H9 (cell line): ENCODE measurements around the gene SDR9C7. TPM values are rescaled to one million over a fixed set of nuclear protein-coding genes. Genes with fewer than 3 reads are reported as not detected.
"Not testable (repeated sequence)": the region's sequence is repeated elsewhere in the genome, so short reads cannot be mapped to it uniquely, and the experiment has no call there.

Source experiments
- DNase-seq: peaks from one replicate; pipeline ENCODE4 v3.0.0-alpha.2; 2017
- H2AFZ ChIP-seq: one replicate; pipeline ENCODE4 v1.6.1; 2013; ENCODE audit warnings: mild to moderate bottlenecking, low read length, control low read depth, moderate library complexity
- H2AK5ac ChIP-seq: 2 replicates; pipeline ENCODE4 v1.6.1; 2013; ENCODE audit warnings: low read length, control low read depth, mixed read lengths; ENCODE audit not compliant: insufficient read length
- H2BK120ac ChIP-seq: one replicate; pipeline ENCODE4 v1.6.1; 2013; ENCODE audit warnings: low read depth, mild to moderate bottlenecking, low read length, control low read depth, inconsistent platforms; ENCODE audit not compliant: poor library complexity, severe bottlenecking
- H2BK12ac ChIP-seq: 2 replicates; pipeline ENCODE4 v1.6.1; 2013; ENCODE audit warnings: low read length, control low read depth, mixed read lengths, low read depth; ENCODE audit not compliant: insufficient read length
- H2BK15ac ChIP-seq: 2 replicates; pipeline ENCODE4 v1.6.1; 2013; ENCODE audit warnings: low read depth, low read length, control low read depth
- H2BK20ac ChIP-seq: one replicate; pipeline ENCODE4 v1.6.1; 2013; ENCODE audit warnings: low read depth, mild to moderate bottlenecking, low read length, control low read depth, inconsistent platforms; ENCODE audit not compliant: poor library complexity, severe bottlenecking
- H2BK5ac ChIP-seq: 2 replicates; pipeline ENCODE4 v1.6.1; 2013; ENCODE audit warnings: low read length, control low read depth, mixed read lengths; ENCODE audit not compliant: insufficient read length
- H3K14ac ChIP-seq: 2 replicates; pipeline ENCODE4 v1.6.1; 2013; ENCODE audit warnings: low read length, control low read depth; ENCODE audit not compliant: insufficient read depth
- H3K18ac ChIP-seq: 2 replicates; pipeline ENCODE4 v1.6.1; 2013; ENCODE audit warnings: low read depth, mild to moderate bottlenecking, mixed read lengths, low read length, control low read depth; ENCODE audit not compliant: insufficient read length
- H3K23ac ChIP-seq: 2 replicates; pipeline ENCODE4 v1.6.1; 2013; ENCODE audit warnings: low read length, control low read depth, mixed read lengths, low read depth; ENCODE audit not compliant: insufficient read length
- H3K23me2 ChIP-seq: 2 replicates; pipeline ENCODE4 v1.6.1; 2013; ENCODE audit warnings: low read depth, mild to moderate bottlenecking, mixed read lengths, low read length, control low read depth; ENCODE audit not compliant: insufficient read length, poor library complexity, severe bottlenecking
- H3K27ac ChIP-seq: 2 replicates; pipeline ENCODE4 v1.5.1; 2013; ENCODE audit warnings: low read length, control low read depth, mixed read lengths, low read depth; ENCODE audit not compliant: insufficient read length
- H3K27me3 ChIP-seq: 2 replicates; pipeline ENCODE4 v1.6.1; 2013; ENCODE audit warnings: low read length, control low read depth, inconsistent platforms; ENCODE audit not compliant: insufficient read depth
- H3K4ac ChIP-seq: 2 replicates; pipeline ENCODE4 v1.6.1; 2013; ENCODE audit warnings: low read depth, mild to moderate bottlenecking, control low read depth, inconsistent platforms, low read length, moderate library complexity
- H3K4me1 ChIP-seq: 2 replicates; pipeline ENCODE4 v1.6.1; 2013; ENCODE audit warnings: low read length, control low read depth, inconsistent platforms; ENCODE audit not compliant: insufficient read depth
- H3K4me2 ChIP-seq: 2 replicates; pipeline ENCODE4 v1.6.1; 2013; ENCODE audit warnings: low read length, control low read depth, mixed read lengths; ENCODE audit not compliant: insufficient read length, insufficient read depth
- H3K56ac ChIP-seq: 2 replicates; pipeline ENCODE4 v1.6.1; 2013; ENCODE audit warnings: low read depth, mild to moderate bottlenecking, mixed read lengths, low read length, control low read depth; ENCODE audit not compliant: insufficient read length
- H3K79me1 ChIP-seq: 2 replicates; pipeline ENCODE4 v1.6.1; 2013; ENCODE audit warnings: low read depth, mild to moderate bottlenecking, moderate library complexity, low read length, control low read depth, inconsistent platforms; ENCODE audit not compliant: insufficient read depth, poor library complexity, severe bottlenecking
- H3K79me2 ChIP-seq: 2 replicates; pipeline ENCODE4 v1.6.1; 2013; ENCODE audit warnings: low read length, control low read depth, inconsistent platforms; ENCODE audit not compliant: insufficient read depth
- H3K9ac ChIP-seq: 2 replicates; pipeline ENCODE4 v1.6.1; 2013; ENCODE audit warnings: low read length, control low read depth, mixed read lengths; ENCODE audit not compliant: insufficient read length; ENCODE audit errors: extremely low read depth
- H3K9me3 ChIP-seq: one replicate; pipeline ENCODE4 v1.6.1; 2013; ENCODE audit warnings: low read depth, low read length, inconsistent platforms; ENCODE audit not compliant: control insufficient read depth
- H3T11ph ChIP-seq: one replicate; pipeline ENCODE4 v1.6.1; 2013; ENCODE audit warnings: mild to moderate bottlenecking, low read length, control low read depth, inconsistent platforms
- H4K20me1 ChIP-seq: one replicate; pipeline ENCODE4 v1.6.1; 2013; ENCODE audit not compliant: control insufficient read depth, insufficient read length, insufficient read depth
- H4K5ac ChIP-seq: 2 replicates; pipeline ENCODE4 v1.6.1; 2013; ENCODE audit warnings: low read depth, mild to moderate bottlenecking, mixed read lengths, low read length, control low read depth; ENCODE audit not compliant: insufficient read length
- H4K8ac ChIP-seq: replicated peaks from 2 replicates; pipeline ENCODE4 v1.6.1; 2013; ENCODE audit warnings: low read length, control low read depth, mixed read lengths, low read depth; ENCODE audit not compliant: insufficient read length
- H4K91ac ChIP-seq: 2 replicates; pipeline ENCODE4 v1.6.1; 2013; ENCODE audit warnings: low read depth, mild to moderate bottlenecking, moderate library complexity, mixed read lengths, low read length, control low read depth; ENCODE audit not compliant: insufficient read length
- H3K27ac Mint-ChIP-seq, 3 experiments: 2 replicates in 2 of 3; 3 replicates in 1 of 3; pipeline ENCODE4 v1.8.0; 2020 to 2021; ENCODE audit warnings: mixed read lengths in 3 of 3, mild to moderate bottlenecking in 1 of 3, moderate library complexity in 1 of 3
- H3K27me3 Mint-ChIP-seq: 2 replicates; pipeline ENCODE4 v1.8.0; 2021; ENCODE audit warnings: low read depth, mild to moderate bottlenecking, moderate library complexity, mixed read lengths
- H3K36me3 Mint-ChIP-seq, 3 experiments: 2 replicates in 2 of 3; 3 replicates in 1 of 3; pipeline ENCODE4 v1.8.0; 2020 to 2021; ENCODE audit warnings: low read depth in 3 of 3, mixed read lengths in 3 of 3; ENCODE audit not compliant: insufficient read depth in 1 of 3
- H3K4me1 Mint-ChIP-seq, 2 experiments: 2 replicates each; pipeline ENCODE4 v1.8.0; 2020; ENCODE audit warnings: mixed read lengths in 2 of 2
- H3K4me3 Mint-ChIP-seq, 2 experiments: 2 replicates in 1 of 2; 3 replicates in 1 of 2; pipeline ENCODE4 v1.8.0; 2020 to 2021; ENCODE audit warnings: mild to moderate bottlenecking in 2 of 2, mixed read lengths in 2 of 2, moderate library complexity in 1 of 2
- H3K9me3 Mint-ChIP-seq, 2 experiments: 2 replicates in 1 of 2; 3 replicates in 1 of 2; pipeline ENCODE4 v1.8.0; 2020; ENCODE audit warnings: mild to moderate bottlenecking in 2 of 2, mixed read lengths in 2 of 2, moderate library complexity in 1 of 2
- WGBS: extraction: QIAGEN DNeasy Blood & Tissue Kit; methylation state at CpG from one replicate; pipeline ENCODE4 v1.1.7; 2013; ENCODE audit warnings: missing lambda C conversion rate, low lambda C conversion rate, mixed read lengths; ENCODE audit not compliant: insufficient read length; ENCODE audit errors: extremely low coverage; 5-methylcytosine and 5-hydroxymethylcytosine counted together
- total RNA-seq: library from RNA; stranded (reverse); gene quantifications from 2 replicates; pipeline ENCODE4 v1.2.1, GENCODE V29; 2021

Gene SDR9C7
- total RNA-seq, 1 experiment from 2014 or later: not detected

DNA sequence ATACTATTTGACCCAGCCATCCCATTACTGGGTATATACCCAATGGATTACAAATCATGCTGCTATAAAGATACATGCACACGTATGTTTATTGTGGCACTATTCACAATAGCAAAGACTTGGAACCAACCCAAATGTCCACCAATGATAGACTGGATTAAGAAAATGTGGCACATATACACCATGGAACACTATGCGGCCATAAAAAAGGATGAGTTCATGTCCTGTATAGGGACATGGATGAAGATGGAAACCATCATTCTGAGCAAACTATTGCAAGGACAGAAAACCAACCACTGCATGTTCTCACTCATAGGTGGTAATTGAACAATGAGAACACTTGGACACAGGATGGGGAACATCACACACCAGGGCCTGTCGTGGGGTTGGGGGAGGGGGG is 40.0 kb upstream of the SDR9C7 start:
- H4K8ac ChIP-seq, DNase-seq, H3K4me1 Mint-ChIP-seq, H3K4me1 ChIP-seq, H3K4ac ChIP-seq, H3K27ac ChIP-seq, H3K79me1 ChIP-seq, H4K20me1 ChIP-seq, H3K23ac ChIP-seq, H3K79me2 ChIP-seq, H3K9me3 Mint-ChIP-seq, H2BK20ac ChIP-seq, H3K27ac Mint-ChIP-seq, H3K18ac ChIP-seq, H4K5ac ChIP-seq, H2BK5ac ChIP-seq, H2BK120ac ChIP-seq, H2BK15ac ChIP-seq, H3T11ph ChIP-seq, H3K56ac ChIP-seq, H3K9ac ChIP-seq, H2AFZ ChIP-seq, H3K27me3 ChIP-seq, H2AK5ac ChIP-seq, H2BK12ac ChIP-seq, H3K4me3 Mint-ChIP-seq, H4K91ac ChIP-seq, H3K14ac ChIP-seq, H3K23me2 ChIP-seq, H3K36me3 Mint-ChIP-seq, H3K9me3 ChIP-seq, H3K4me2 ChIP-seq: not testable (repeated sequence)
- peaks cover 20% of the 10 kb centered on the region for H3K27me3 Mint-ChIP-seq
- WGBS: no CpG with 5 or more reads among the region's 3 CpGs

DNA sequence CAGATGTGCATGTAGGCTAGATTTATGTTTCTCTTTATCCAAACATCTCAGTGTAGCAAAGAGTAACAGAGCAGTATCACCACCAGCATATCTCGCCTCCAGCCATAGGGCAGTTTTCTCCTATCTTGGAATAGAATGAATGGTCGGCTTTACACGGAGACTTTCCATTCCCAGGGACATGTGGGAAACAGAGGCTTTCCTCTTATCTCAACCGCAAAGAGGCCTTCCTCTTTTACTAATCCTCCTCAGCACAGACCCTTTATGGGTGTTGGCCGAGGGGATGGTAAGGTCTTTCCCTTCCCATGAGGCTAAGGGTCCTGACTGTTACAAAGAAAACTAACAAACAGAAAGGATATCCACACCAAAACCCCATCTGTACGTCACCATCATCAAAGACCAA is 34.7 kb upstream of the SDR9C7 start:
- H3K18ac ChIP-seq, H2AFZ ChIP-seq, H3K23me2 ChIP-seq, H2BK12ac ChIP-seq, H3K27me3 ChIP-seq, H3K4me2 ChIP-seq, H3K4me1 ChIP-seq, H3K4me3 Mint-ChIP-seq, H3K27ac Mint-ChIP-seq, H3K56ac ChIP-seq, H2BK20ac ChIP-seq, H3K36me3 Mint-ChIP-seq, H3K4ac ChIP-seq, H3T11ph ChIP-seq, H2BK5ac ChIP-seq, H3K9ac ChIP-seq, H3K79me2 ChIP-seq, H3K23ac ChIP-seq, H4K8ac ChIP-seq, H2BK120ac ChIP-seq, H3K14ac ChIP-seq, H3K79me1 ChIP-seq, H3K4me1 Mint-ChIP-seq, H2BK15ac ChIP-seq, H3K9me3 ChIP-seq, H2AK5ac ChIP-seq, H3K27ac ChIP-seq, H4K91ac ChIP-seq, H4K20me1 ChIP-seq, H4K5ac ChIP-seq, DNase-seq: not testable (repeated sequence)
- Mint-ChIP-seq H3K9me3 (peaks cover 23 to 29% of the 10 kb centered on the region in 2 experiments), H3K27me3 (peaks cover 23% of the 10 kb centered on the region)
- WGBS: no CpG with 5 or more reads among the region's 6 CpGs
